Kidney (tissue), 14 donors: ENCODE results near the gene UTP4. TPM values are rescaled to one million over a fixed set of nuclear protein-coding genes. Genes with fewer than 3 reads are reported as not detected.

ENCODE experiments used
- DNase-seq, 5 donors: peaks; one replicate each; pipeline ENCODE4 v3.0.0-alpha.2; 2013 to 2020
- FAIRE-seq: peaks from 2 replicates; lab custom pipeline; 2012; peaks lifted over from hg19 to GRCh38; lab: Jason Lieb, UNC
- H3K27ac ChIP-seq, 2 donors: one replicate each; pipeline ENCODE4 v1.7.0; 2013; ENCODE audit warnings: low read depth in 2 of 2, low read length in 2 of 2, inconsistent platforms in 1 of 2
- H3K27me3 ChIP-seq: one replicate; pipeline ENCODE4 v1.7.1; 2013; ENCODE audit warnings: low read length, inconsistent platforms; ENCODE audit not compliant: control insufficient read depth, insufficient read depth
- H3K36me3 ChIP-seq, 3 donors: one replicate each; pipeline versions ENCODE4 v1.7.0 to v1.7.1; 2013; ENCODE audit warnings: low read length in 3 of 3, control low read depth in 1 of 3, inconsistent platforms in 1 of 3; ENCODE audit not compliant: insufficient read depth in 3 of 3, control insufficient read depth in 2 of 3
- H3K4me1 ChIP-seq, 3 donors: one replicate each; pipeline versions ENCODE4 v1.7.0 to v1.7.1; 2013; ENCODE audit warnings: low read length in 3 of 3, inconsistent platforms in 1 of 3, low read depth in 1 of 3; ENCODE audit not compliant: control insufficient read depth in 2 of 3, insufficient read depth in 2 of 3
- H3K4me3 ChIP-seq, 3 donors: one replicate each; pipeline versions ENCODE4 v1.7.0 to v1.8.1; 2013; ENCODE audit warnings: low read length in 3 of 3, control low read depth in 1 of 3, inconsistent platforms in 1 of 3
- H3K9ac ChIP-seq, 3 donors: one replicate each; pipeline versions ENCODE4 v1.7.0 to v1.7.1; 2013; ENCODE audit warnings: low read length in 3 of 3, control low read depth in 1 of 3, inconsistent platforms in 1 of 3
- H3K9me3 ChIP-seq, 3 donors: one replicate each; pipeline versions ENCODE4 v1.7.0 to v1.7.1; 2013; ENCODE audit warnings: low read length in 3 of 3, control low read depth in 1 of 3, inconsistent platforms in 1 of 3; ENCODE audit not compliant: control insufficient read depth in 2 of 3, insufficient read depth in 1 of 3
- CTCF ChIP-seq: IDR thresholded peaks from 3 replicates; pipeline ENCODE4 v1.5.1; 2012; ENCODE audit warnings: mild to moderate bottlenecking, moderate library complexity, borderline replicate concordance; ENCODE audit not compliant: insufficient read depth; ENCODE audit errors: extremely low read depth
- intact Hi-C: fragments of 100-400 bp; cut with DNase I; formaldehyde crosslinking; loops from one replicate; pipeline ENCODE4 v1.11.1; 2022
- polyA plus RNA-seq: library from polyadenylated mRNA; stranded (reverse); fragments of 350-450 nt; fragmentation: Illumina TruSeq; extraction: RNeasy Lipid Tissue Mini Kit (QIAGEN cat#74804); gene quantifications from one replicate; pipeline ENCODE4 v1.2.3, GENCODE V29; 2014; ENCODE audit warnings: low read depth, low replicate concordance; ENCODE audit not compliant: insufficient read depth
- total RNA-seq: library from RNA; stranded (reverse); fragmentation: NEBNext Ultra II Directional; extraction: Animal tissue kit (Norgen Biotek cat#: 25700); gene quantifications from one replicate; pipeline ENCODE4 v1.2.1, GENCODE V29; 2021
- donor health status: control.
- donor health status: control.
- donor health status: control.
- donor health status: control.
- donor health status: control.
- donor health status: DM: yes; HTN: yes; CAD: no.
- donor health status: Normal renal cell carcinoma (clear cell type).

UTP4 gene
- total and polyA plus RNA-seq, 2 donors from 2014 or later = 41.7 to 57.2 TPM

- FAIRE-seq (no peak), DNase-seq (peak; percentile 94 to 98 (median 97))
- Histone ChIP-seq H3K27me3 (no peaks in the 10 kb centered on the region), H3K9me3 (no peaks in the 10 kb centered on the region), H3K27ac (peak within 1 kb of the TSS; percentile 89 to 92), H3K36me3 (no peaks in the 10 kb centered on the region), H3K4me3 (peak within 1 kb of the TSS; percentile 73 to 86 (median 86)), H3K4me1 (peaks cover 0 to 20% (median 10%) of the 10 kb centered on the region in 3 donors), H3K9ac (peak within 1 kb of the TSS; percentile 65 to 69 (median 67))
- intact Hi-C loops = loop anchor here (5.0 kb wide), 1 partner anchor 35 kb away; no protein-coding TSS in a partner anchor
- TF ChIP-seq CTCF = no peak
Observed at GRCh38 chr16:69186642-69187445, 54.4 kb downstream of the UTP4 start, which contains the start of gene SNTB2. Gene SNTB2 (plus strand): TSS chr16:69187164. CDS start chr16:69187167, 3 bp downstream.

GRCh38 chr16:69187446-69188235 is 55.2 kb downstream of the UTP4 start:
- peaks cover 0 to 18% (median 5%) of the 10 kb centered on the region in 3 donors for H3K4me1 ChIP-seq
- peak overlapping the region; percentile 73 to 86 (median 81) for H3K4me3 ChIP-seq
- FAIRE-seq (no peak), DNase-seq (peak; percentile 62 to 87 (median 68))
- H3K9ac ChIP-seq = peak overlapping the region; percentile 65 to 69 (median 67)
- no peaks in the 10 kb centered on the region for H3K9me3 ChIP-seq
- H3K27me3 ChIP-seq = no peaks in the 10 kb centered on the region
- peak overlapping the region; percentile 77 to 84 for H3K27ac ChIP-seq
- intact Hi-C loops = loop anchor here (5.0 kb wide), 1 partner anchor 35 kb away; no protein-coding TSS in a partner anchor
- H3K36me3 ChIP-seq = no peaks in the 10 kb centered on the region
- no peak for TF ChIP-seq CTCF

GRCh38 chr16:69188236-69188549 is 55.7 kb downstream of the UTP4 start:
- DNase-seq = peak in 2 of 5 donors; percentile 73 to 78
- Histone ChIP-seq H3K9ac (peak overlapping the region; percentile 65 to 69 (median 67)), H3K36me3 (no peaks in the 10 kb centered on the region), H3K27ac (peak overlapping the region; percentile 32 to 84), H3K4me3 (peak overlapping the region; percentile 73 to 86 (median 81)), H3K27me3 (no peaks in the 10 kb centered on the region), H3K9me3 (no peaks in the 10 kb centered on the region), H3K4me1 (peaks cover 0 to 12% (median 0%) of the 10 kb centered on the region in 3 donors)
- intact Hi-C loops = loop anchor here (5.0 kb wide), 1 partner anchor 34 kb away; no protein-coding TSS in a partner anchor
- no peak for TF ChIP-seq CTCF
- no peak for FAIRE-seq
